Measurements from ENCODE around the gene EBLN2.

DNA sequence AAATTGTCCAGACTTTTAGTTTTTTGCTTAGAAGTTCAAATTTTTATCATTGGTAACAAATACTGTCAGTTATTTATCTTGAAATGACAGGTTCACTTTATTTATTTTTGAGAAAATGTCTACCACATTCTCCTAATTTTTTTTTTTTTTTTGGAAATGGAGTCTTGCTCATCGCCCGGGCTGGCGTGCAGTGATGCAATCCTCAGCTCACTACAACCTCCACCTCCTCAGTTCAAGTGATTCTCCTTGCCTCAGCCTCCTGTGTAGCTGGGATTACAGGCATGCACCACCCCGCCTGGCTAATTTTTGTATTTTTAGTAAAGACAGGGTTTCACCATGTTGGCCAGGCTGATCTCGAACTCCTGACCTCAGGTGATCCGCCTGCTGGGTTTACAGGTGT, 16.1 kb upstream of the EBLN2 start:
- TF ChIP-seq GATA3 (IDR thresholded peaks at IDR 0.05; ENCODE audit: low read depth, low read length) (no peak), GATA2 (IDR thresholded peaks at IDR 0.05; ENCODE audit: low read depth, low read length) (no peak)
